Measurements from ENCODE around the gene INPP5A.

DNA sequence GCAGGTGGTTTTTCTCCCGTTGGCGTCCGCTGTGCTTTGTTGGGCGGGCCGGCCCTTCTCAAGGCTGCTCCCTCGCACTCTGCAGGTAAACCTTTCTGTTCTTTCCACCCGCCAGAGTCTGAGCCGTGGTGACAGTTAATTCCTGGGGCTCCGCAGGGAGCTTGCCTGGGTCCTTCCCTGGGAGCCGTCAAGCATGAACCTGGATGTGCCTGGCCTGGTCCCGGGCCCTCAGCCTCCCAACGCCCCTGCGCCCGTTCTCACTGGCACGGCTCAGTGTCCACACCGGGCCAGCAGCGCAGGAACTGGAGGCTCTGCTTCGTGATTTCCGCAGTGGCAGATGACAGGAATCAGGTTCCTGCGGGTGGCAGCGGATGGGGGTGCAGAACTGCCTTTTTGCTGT, 259.3 kb downstream of the INPP5A start:
- no peak for TF ChIP-seq CTCF (IDR thresholded peaks at IDR 0.05; ENCODE audit: insufficient read depth, low read length)
- TF ChIP-seq, protein P1, sequence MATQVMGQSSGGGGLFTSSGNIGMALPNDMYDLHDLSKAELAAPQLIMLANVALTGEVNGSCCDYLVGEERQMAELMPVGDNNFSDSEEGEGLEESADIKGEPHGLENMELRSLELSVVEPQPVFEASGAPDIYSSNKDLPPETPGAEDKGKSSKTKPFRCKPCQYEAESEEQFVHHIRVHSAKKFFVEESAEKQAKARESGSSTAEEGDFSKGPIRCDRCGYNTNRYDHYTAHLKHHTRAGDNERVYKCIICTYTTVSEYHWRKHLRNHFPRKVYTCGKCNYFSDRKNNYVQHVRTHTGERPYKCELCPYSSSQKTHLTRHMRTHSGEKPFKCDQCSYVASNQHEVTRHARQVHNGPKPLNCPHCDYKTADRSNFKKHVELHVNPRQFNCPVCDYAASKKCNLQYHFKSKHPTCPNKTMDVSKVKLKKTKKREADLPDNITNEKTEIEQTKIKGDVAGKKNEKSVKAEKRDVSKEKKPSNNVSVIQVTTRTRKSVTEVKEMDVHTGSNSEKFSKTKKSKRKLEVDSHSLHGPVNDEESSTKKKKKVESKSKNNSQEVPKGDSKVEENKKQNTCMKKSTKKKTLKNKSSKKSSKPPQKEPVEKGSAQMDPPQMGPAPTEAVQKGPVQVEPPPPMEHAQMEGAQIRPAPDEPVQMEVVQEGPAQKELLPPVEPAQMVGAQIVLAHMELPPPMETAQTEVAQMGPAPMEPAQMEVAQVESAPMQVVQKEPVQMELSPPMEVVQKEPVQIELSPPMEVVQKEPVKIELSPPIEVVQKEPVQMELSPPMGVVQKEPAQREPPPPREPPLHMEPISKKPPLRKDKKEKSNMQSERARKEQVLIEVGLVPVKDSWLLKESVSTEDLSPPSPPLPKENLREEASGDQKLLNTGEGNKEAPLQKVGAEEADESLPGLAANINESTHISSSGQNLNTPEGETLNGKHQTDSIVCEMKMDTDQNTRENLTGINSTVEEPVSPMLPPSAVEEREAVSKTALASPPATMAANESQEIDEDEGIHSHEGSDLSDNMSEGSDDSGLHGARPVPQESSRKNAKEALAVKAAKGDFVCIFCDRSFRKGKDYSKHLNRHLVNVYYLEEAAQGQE (IDR thresholded peaks at IDR 0.05; ENCODE audit: insufficient replicate concordance, low read depth) = no peak
- no peak for TF ChIP-seq POLR2AphosphoS5 (IDR thresholded peaks at IDR 0.05; ENCODE audit: low read depth)
- no peak for TF ChIP-seq GABPA (IDR thresholded peaks at IDR 0.05; ENCODE audit: low read depth)
- no peak for TF ChIP-seq SPI1 (IDR thresholded peaks at IDR 0.05; ENCODE audit: borderline replicate concordance, low read depth)
